Gastroesophageal sphincter (tissue), 4 donors: Measurements from ENCODE around the gene C11orf86. TPM values are rescaled to one million over a fixed set of nuclear protein-coding genes. Genes with fewer than 3 reads are reported as not detected.

Experiments
- small RNA-seq, 4 donors: library from RNA; depleted of rRNA; stranded (forward); fragments of <200 nt; gene quantifications; one replicate each; pipeline ENCODE3, GENCODE V24; 2016
- total RNA-seq, 4 donors: library from RNA; depleted of rRNA; stranded (reverse); fragments of >200 nt; gene quantifications; one replicate each; pipeline ENCODE4 v1.1.0, GENCODE V29; 2016

C11orf86 gene
- total RNA-seq, 4 donors from 2014 or later: not detected

Small RNA genes within 50 kb of the gene (small RNA-seq; reads per million reads assigned to genes)
- 0 reads per million in 4 donors for gene MIR3163

Other genes with a start within 250 kb of the C11orf86 start
- 10 to 100 TPM in 1 of 4 donors, 1 to 10 TPM in 3; 1.8 to 19.5 (median 5.6) TPM for gene SPTBN2, start 246.1 kb upstream of the C11orf86 start, total RNA-seq
- gene RCE1, start 131.9 kb upstream of the C11orf86 start, total RNA-seq: 10 to 100 TPM in 3 of 4 donors, 1 to 10 TPM in 1; 9.5 to 14.8 (median 11.7) TPM
- gene LRFN4, start 118.2 kb upstream of the C11orf86 start, total RNA-seq: 10 to 100 TPM in 2 of 4 donors, 1 to 10 TPM in 2; 7.1 to 17.5 (median 9.2) TPM
- 1 to 10 TPM; 4.7 to 7.0 (median 5.6) TPM for gene PC, start 16.9 kb upstream of the C11orf86 start, total RNA-seq
- under 1 TPM in 1 of 4 donors, not detected in 3; 0.04 TPM for gene SYT12, start 47.8 kb downstream of the C11orf86 start, total RNA-seq
- 10 to 100 TPM; 12.4 to 29.7 (median 23.6) TPM for gene RHOD, start 81.5 kb downstream of the C11orf86 start, total RNA-seq
- gene KDM2A, start 144.0 kb downstream of the C11orf86 start, total RNA-seq: 10 to 100 TPM; 35.4 to 68.0 (median 48.3) TPM